Smooth muscle cell (in vitro differentiated cells): Measurements from ENCODE around the gene TMOD4. TPM values are rescaled to one million over a fixed set of nuclear protein-coding genes. Genes with fewer than 3 reads are reported as not detected.

ENCODE experiments used
- DNase-seq: peaks from one replicate; lab custom pipeline; 2025; ENCODE audit not compliant: unreplicated experiment; lab: John Stamatoyannopoulos, UW
- H2AFZ ChIP-seq: fragments of 200-600 bp; sonication (generic); 2 replicates; pipeline ENCODE4 v1.6.0; 2016; ENCODE audit warnings: antibody characterized with exemption, low read depth, mild to moderate bottlenecking
- H3F3A ChIP-seq: fragments of 200-600 bp; sonication (generic); 2 replicates; pipeline ENCODE4 v1.6.0; 2017; ENCODE audit warnings: antibody characterized with exemption, low read depth
- H3K27ac ChIP-seq: fragments of 200-600 bp; sonication (generic); 2 replicates; pipeline ENCODE4 v1.5.1; 2016; ENCODE audit warnings: low read depth, mild to moderate bottlenecking
- H3K27me3 ChIP-seq: fragments of 200-600 bp; sonication (generic); 2 replicates; pipeline ENCODE4 v1.6.1; 2016; ENCODE audit warnings: low read depth, mild to moderate bottlenecking
- H3K36me3 ChIP-seq: fragments of 200-600 bp; sonication (generic); 2 replicates; pipeline ENCODE4 v1.5.1; 2016; ENCODE audit warnings: low read depth
- H3K4me1 ChIP-seq: fragments of 200-600 bp; sonication (generic); 2 replicates; pipeline ENCODE4 v1.5.1; 2016; ENCODE audit warnings: low read depth
- H3K4me2 ChIP-seq: fragments of 200-600 bp; sonication (generic); 2 replicates; pipeline ENCODE4 v1.6.0; 2016; ENCODE audit warnings: mild to moderate bottlenecking
- H3K4me3 ChIP-seq: fragments of 200-600 bp; sonication (generic); 2 replicates; pipeline ENCODE4 v1.5.1; 2016; ENCODE audit warnings: mild to moderate bottlenecking
- H3K79me2 ChIP-seq: fragments of 200-600 bp; sonication (generic); 2 replicates; pipeline ENCODE4 v1.6.0; 2016; ENCODE audit warnings: low read depth, mild to moderate bottlenecking
- H3K9ac ChIP-seq: fragments of 200-600 bp; sonication (generic); 2 replicates; pipeline ENCODE4 v1.6.0; 2016; ENCODE audit warnings: low read depth
- H3K9me3 ChIP-seq: fragments of 200-600 bp; sonication (generic); replicated peaks from 2 replicates; pipeline ENCODE4 v1.5.1; 2016; ENCODE audit warnings: low read depth
- H4K20me1 ChIP-seq: fragments of 200-600 bp; sonication (generic); 2 replicates; pipeline ENCODE4 v1.6.0; 2016; ENCODE audit warnings: low read depth
- CTCF ChIP-seq: fragments of 200-600 bp; sonication (generic); IDR thresholded peaks from 2 replicates; pipeline ENCODE4 v1.5.1; 2017; ENCODE audit warnings: borderline replicate concordance, mild to moderate bottlenecking, antibody characterized with exemption; ENCODE audit not compliant: insufficient read depth, poor library complexity, severe bottlenecking
- WGBS: methylation state at CpG from one replicate; pipeline ENCODE4 v1.1.7; 2016; ENCODE audit warnings: low lambda C conversion rate; 5-methylcytosine and 5-hydroxymethylcytosine counted together
- polyA plus RNA-seq: library from polyadenylated mRNA; unstranded; fragments of >200 nt; fragmentation: Nextera tagmentation; extraction: Ambion mirVana; gene quantifications from 2 replicates; pipeline ENCODE4 v1.2.1, GENCODE V29; 2016
- total RNA-seq: library from RNA; depleted of rRNA; stranded (reverse); fragments of >200 nt; gene quantifications from 2 replicates; pipeline ENCODE4 v1.2.3, GENCODE V29; 2014

The TMOD4 gene
- total and polyA plus RNA-seq, 2 experiments from 2014 or later, result 0.37 TPM; not detected in 1

DNA sequence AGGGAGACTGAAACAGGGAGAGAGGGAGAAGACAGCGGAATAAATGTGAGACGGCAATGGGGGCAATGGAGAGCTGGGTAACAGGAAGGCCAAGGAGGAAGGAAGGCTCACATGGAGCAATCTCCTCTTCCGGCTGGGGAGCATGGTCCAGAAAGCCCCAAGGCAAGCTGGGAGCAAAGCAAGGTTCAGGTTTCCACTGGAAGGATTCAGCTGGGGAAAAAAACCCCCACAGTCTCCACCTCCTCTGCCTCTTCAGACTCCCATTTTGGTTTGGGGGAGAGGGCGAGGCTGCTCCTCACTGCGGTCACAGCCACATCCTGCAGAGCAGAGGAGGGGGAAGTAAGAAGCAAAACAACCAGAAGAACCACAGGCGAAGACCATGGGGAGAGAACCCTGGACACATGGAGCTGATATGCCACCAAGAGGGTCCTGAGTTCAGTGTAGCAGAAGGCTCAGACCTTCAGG, 18.7 kb downstream of the TMOD4 start:
- WGBS, result 91% methylated on average over 6 of the region's 6 CpGs
- Histone ChIP-seq H3K27ac (no peak overlapping the region), H4K20me1 (no peaks in the 10 kb centered on the region), H3K4me3 (no peak overlapping the region), H3K27me3 (no peaks in the 10 kb centered on the region), H3K4me1 (no peaks in the 10 kb centered on the region), H2AFZ (no peak overlapping the region), H3F3A (peaks cover 4% of the 10 kb centered on the region), H3K9ac (no peak overlapping the region), H3K9me3 (no peaks in the 10 kb centered on the region), H3K36me3 (no peaks in the 10 kb centered on the region), H3K4me2 (no peak overlapping the region), H3K79me2 (no peaks in the 10 kb centered on the region)
- TF ChIP-seq CTCF, result no peak
- DNase-seq, result no peak

GRCh38 chr1:151156515-151156819, 19.3 kb downstream of the TMOD4 start, which contains the start of gene TNFAIP8L2:
TSS of gene TNFAIP8L2 (plus strand) at chr1:151156649. CDS start at chr1:151158698, 2,049 bp downstream.
- H3K27ac ChIP-seq, result no peak within 1 kb of the TSS
- H3K9ac ChIP-seq, result no peak within 1 kb of the TSS
- no peaks in the 10 kb centered on the region for H3K36me3 ChIP-seq
- no peaks in the 10 kb centered on the region for H3K4me1 ChIP-seq
- no peaks in the 10 kb centered on the region for H3K79me2 ChIP-seq
- no peaks in the 10 kb centered on the region for H3K9me3 ChIP-seq
- peaks cover 4% of the 10 kb centered on the region for H3F3A ChIP-seq
- no peaks in the 10 kb centered on the region for H3K27me3 ChIP-seq
- H4K20me1 ChIP-seq, result no peaks in the 10 kb centered on the region
- no peak within 1 kb of the TSS for H3K4me3 ChIP-seq
- no peak for TF ChIP-seq CTCF
- WGBS, result 61% methylated on average over 4 of the region's 4 CpGs
- H2AFZ ChIP-seq, result no peak within 1 kb of the TSS
- H3K4me2 ChIP-seq, result no peak within 1 kb of the TSS
- no peak for DNase-seq

DNA sequence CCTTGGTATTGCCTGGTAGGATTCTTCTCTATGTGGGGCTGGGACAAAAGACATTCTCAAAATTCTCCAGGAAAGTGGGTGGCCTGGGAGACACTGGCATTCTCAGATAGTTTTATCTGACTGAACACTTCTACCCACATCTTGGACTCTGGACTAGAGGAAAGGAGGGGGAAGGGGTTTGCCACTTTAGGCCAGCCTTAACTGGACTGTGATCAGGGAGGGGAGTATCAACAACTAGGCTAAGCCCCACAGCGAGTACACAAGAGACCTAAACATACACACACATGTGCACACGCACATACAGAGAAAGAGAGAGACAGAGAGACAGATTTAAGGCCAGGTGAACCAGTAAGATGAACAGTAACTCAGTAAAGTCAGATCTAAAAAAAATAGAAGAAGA, 28.1 kb downstream of the TMOD4 start:
- DNase-seq, result no peak
- H4K20me1 ChIP-seq, result no peaks in the 10 kb centered on the region
- H3K9ac ChIP-seq, result no peak overlapping the region
- peaks cover 8% of the 10 kb centered on the region for H3F3A ChIP-seq
- 95% methylated on average over 2 of the region's 2 CpGs for WGBS
- no peak for TF ChIP-seq CTCF
- no peak overlapping the region for H3K27ac ChIP-seq
- peak overlapping the region; percentile 78 for H3K4me3 ChIP-seq
- H3K9me3 ChIP-seq, result no peaks in the 10 kb centered on the region
- H2AFZ ChIP-seq, result no peak overlapping the region
- no peaks in the 10 kb centered on the region for H3K36me3 ChIP-seq
- no peaks in the 10 kb centered on the region for H3K27me3 ChIP-seq
- peak overlapping the region; percentile 96 for H3K4me2 ChIP-seq
- no peaks in the 10 kb centered on the region for H3K79me2 ChIP-seq
- H3K4me1 ChIP-seq, result peaks cover 17% of the 10 kb centered on the region

DNA sequence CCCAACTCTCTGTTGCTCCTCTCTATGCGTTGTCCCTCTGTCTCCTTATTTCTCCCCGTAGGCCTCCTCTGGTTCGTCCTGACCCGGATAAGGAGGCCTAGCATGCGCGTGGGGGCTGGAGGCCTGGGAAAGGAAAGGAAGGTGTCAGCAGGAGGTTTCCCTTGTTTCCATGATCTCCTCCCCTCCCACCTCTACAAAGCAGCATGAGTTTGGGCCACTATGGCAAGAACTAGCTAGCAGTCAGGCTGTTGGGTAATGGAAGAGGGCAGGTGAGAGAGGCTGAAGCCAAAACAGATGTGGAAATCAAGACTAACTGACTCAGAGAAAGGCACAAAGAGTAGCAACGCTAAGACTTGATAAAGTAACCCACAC, 28.7 kb downstream of the TMOD4 start:
- H3K27ac ChIP-seq, result peak overlapping the region; percentile 45

More for the DNA sequence above, 28.7 kb downstream of the TMOD4 start:
- H3K4me3 ChIP-seq, result peak overlapping the region; percentile 78
- peak overlapping the region; percentile 96 for H3K4me2 ChIP-seq
- peak overlapping the region; percentile 35 for H3K9ac ChIP-seq
- no peak for DNase-seq
- peak overlapping the region; percentile 64 for H2AFZ ChIP-seq
- TF ChIP-seq CTCF, result no peak
- H3K36me3 ChIP-seq, result no peaks in the 10 kb centered on the region
- H3K27me3 ChIP-seq, result no peaks in the 10 kb centered on the region
- H3F3A ChIP-seq, result peaks cover 8% of the 10 kb centered on the region
- peaks cover 17% of the 10 kb centered on the region for H3K4me1 ChIP-seq
- H3K9me3 ChIP-seq, result no peaks in the 10 kb centered on the region
- H3K79me2 ChIP-seq, result no peaks in the 10 kb centered on the region
- WGBS, result 10% methylated on average over 7 of the region's 7 CpGs
- H4K20me1 ChIP-seq, result no peaks in the 10 kb centered on the region
